Right lobe of liver (tissue), 6 donors: ENCODE data around the gene ZMYND8. TPM values are rescaled to one million over a fixed set of nuclear protein-coding genes. Genes with fewer than 3 reads are reported as not detected.

ENCODE experiments used
- ATAC-seq, 4 donors: fragments of 200-7000 bp; cut with Tn5 transposase; one replicate each; pipeline ENCODE4 v1.9.1; 2020; ENCODE audit warnings: mild to moderate bottlenecking in 4 of 4, moderate library complexity in 4 of 4
- DNase-seq, 3 donors: peaks; one replicate each; pipeline ENCODE4 v3.0.0-alpha.2; 2020
- H3K27ac ChIP-seq, 3 donors: fragments of 200-600 bp; one replicate each; pipeline ENCODE4 v1.8.0; 2022
- H3K27me3 ChIP-seq, 2 donors: fragments of 200-600 bp; one replicate each; pipeline ENCODE4 v1.8.0; 2022
- H3K36me3 ChIP-seq, 4 donors: fragments of 200-600 bp; sonication (generic) in 1 of 4; one replicate each; pipeline versions ENCODE4 v1.5.1 to v1.8.0; 2017 to 2022; ENCODE audit warnings: control low read depth in 1 of 4
- H3K4me1 ChIP-seq, 4 donors: fragments of 200-600 bp; sonication (generic) in 1 of 4; one replicate each; pipeline versions ENCODE4 v1.5.1 to v1.8.0; 2017 to 2022; ENCODE audit warnings: control low read depth in 1 of 4
- H3K4me3 ChIP-seq, 3 donors: fragments of 200-600 bp; one replicate each; pipeline ENCODE4 v1.8.0; 2022
- H3K9me3 ChIP-seq, 4 donors: fragments of 200-600 bp; sonication (generic) in 1 of 4; one replicate each; pipeline versions ENCODE4 v1.5.1 to v1.8.0; 2017 to 2022; ENCODE audit warnings: control low read depth in 1 of 4
- CTCF ChIP-seq, 4 donors: fragments of 200-600 bp in 3 of 4; fragments of 450-650 bp in 1 of 4; IDR thresholded peaks; one replicate each; pipeline versions ENCODE4 v1.5.1 to v1.8.0; 2016 to 2022; ENCODE audit warnings: antibody characterized with exemption in 4 of 4, mild to moderate bottlenecking in 2 of 4
- POLR2A ChIP-seq: fragments of 450-650 bp; IDR thresholded peaks from one replicate; pipeline ENCODE4 v1.6.1; 2017; ENCODE audit warnings: antibody characterized with exemption, mild to moderate bottlenecking
- WGBS: methylation state at CpG from one replicate; pipeline ENCODE4 v1.1.6; 2018; ENCODE audit warnings: low coverage, low lambda C conversion rate; ENCODE audit not compliant: insufficient coverage; ENCODE audit errors: missing lambda C conversion rate; 5-methylcytosine and 5-hydroxymethylcytosine counted together
- intact Hi-C, 2 donors: fragments of 100-400 bp; cut with DNase I; formaldehyde crosslinking; loops; one replicate each; pipeline versions ENCODE4 v1.11.2 to v1.14.1; 2022
- total RNA-seq, 6 experiments: library from RNA; depleted of rRNA in 2 of 6; stranded (reverse); fragments of >200 nt in 2 of 6; fragmentation: NEBNext Ultra II Directional in 3 of 6; extraction: Animal tissue kit (Norgen Biotek cat#: 25700) in 3 of 6; gene quantifications; one replicate each; pipeline versions ENCODE4 v1.1.0 to v1.2.4, GENCODE V29; 2016 to 2023
- donor health status: DM: no; HTN: yes; CAD: no.
- donor health status: DM: no; HTN: no; CAD: no.
- donor health status: DM: no; HTN: no; CAD: no.
- donor health status: DM: no; HTN: yes; CAD: no.
- donor health status: DM: no; HTN: yes; CAD: no.

ZMYND8 gene
- total RNA-seq, 6 experiments from 2014 or later = 7.8 to 25.7 (median 13.8) TPM

- ATAC-seq = no peak
- 87% methylated on average over 2 of the region's 3 CpGs for WGBS
- peak overlapping the region in 1 of 3 donors; percentile 99 for H3K27ac ChIP-seq
- H3K9me3 ChIP-seq = no peaks in the 10 kb centered on the region
- no peak for DNase-seq
- no peaks in the 10 kb centered on the region for H3K36me3 ChIP-seq
- intact Hi-C loops = no loop called here
- TF ChIP-seq POLR2A (no peak), CTCF (IDR thresholded peaks at IDR 0.05) (no peak)
- H3K27me3 ChIP-seq = no peaks in the 10 kb centered on the region
- peaks cover 0 to 32% (median 18%) of the 10 kb centered on the region in 4 donors for H3K4me1 ChIP-seq
- H3K4me3 ChIP-seq = no peak overlapping the region
Observed at GRCh38 chr20:47314647-47315338, 41.7 kb downstream of the ZMYND8 start.

GRCh38 chr20:47311967-47312681, 44.4 kb downstream of the ZMYND8 start:
- no peak for DNase-seq
- no peaks in the 10 kb centered on the region for H3K27me3 ChIP-seq
- H3K9me3 ChIP-seq = no peaks in the 10 kb centered on the region
- H3K4me1 ChIP-seq = peaks cover 0 to 5% (median 1%) of the 10 kb centered on the region in 4 donors
- intact Hi-C loops = no loop called here
- ATAC-seq = no peak
- H3K4me3 ChIP-seq = no peak overlapping the region
- no peak overlapping the region for H3K27ac ChIP-seq
- TF ChIP-seq POLR2A (no peak), CTCF (IDR thresholded peaks at IDR 0.05) (no peak)
- WGBS = 95% methylated on average over 7 of the region's 11 CpGs
- peaks cover 0 to 2% (median 0%) of the 10 kb centered on the region in 4 donors for H3K36me3 ChIP-seq

- intact Hi-C loops = no loop called here
- WGBS = 96% methylated on average over 4 of the region's 5 CpGs
- H3K4me3 ChIP-seq = no peak overlapping the region
- no peak for TF ChIP-seq CTCF (IDR thresholded peaks at IDR 0.05)
- TF ChIP-seq POLR2A = no peak
- ATAC-seq (no peak), DNase-seq (no peak)
- no peaks in the 10 kb centered on the region for H3K9me3 ChIP-seq
- no peaks in the 10 kb centered on the region for H3K27me3 ChIP-seq
- H3K4me1 ChIP-seq = no peaks in the 10 kb centered on the region
- H3K27ac ChIP-seq = no peak overlapping the region
- H3K36me3 ChIP-seq = peaks cover 0 to 7% (median 1%) of the 10 kb centered on the region in 4 donors
Observed at GRCh38 chr20:47311211-47311610, 45.3 kb downstream of the ZMYND8 start.

GRCh38 chr20:47310729-47311128, 45.8 kb downstream of the ZMYND8 start:
- Histone ChIP-seq H3K4me3 (no peak overlapping the region), H3K27me3 (no peaks in the 10 kb centered on the region), H3K36me3 (peaks cover 0 to 11% (median 1%) of the 10 kb centered on the region in 4 donors), H3K9me3 (no peaks in the 10 kb centered on the region), H3K27ac (no peak overlapping the region), H3K4me1 (no peaks in the 10 kb centered on the region)
- no peak for DNase-seq
- 75% methylated on average over 7 of the region's 8 CpGs for WGBS
- ATAC-seq = no peak
- TF ChIP-seq POLR2A (no peak), CTCF (IDR thresholded peaks at IDR 0.05) (no peak)
- intact Hi-C loops = no loop called here
